ENCODE data around the gene TMBIM1. TPM values are rescaled to one million over a fixed set of nuclear protein-coding genes. Genes with fewer than 3 reads are reported as not detected.

Gene TMBIM1
- polyA plus RNA-seq, 1 of the 3 experiments (the other 2 are of a cell fraction): 7.8 TPM

- 97% methylated on average over 4 of the region's 4 CpGs for WGBS (ENCODE audit: low lambda C conversion rate)
- TF ChIP-seq NRF1 (IDR thresholded peaks at IDR 0.05; ENCODE audit: low read depth, low read length) (no peak), FOSL2 (IDR thresholded peaks at IDR 0.05; ENCODE audit: borderline replicate concordance, low read depth) (no peak), ZBTB33 (IDR thresholded peaks at IDR 0.05; ENCODE audit: borderline replicate concordance, low read depth) (no peak), IRF3 (IDR thresholded peaks at IDR 0.05; ENCODE audit: low read depth, low read length) (no peak), EZH2phosphoT487 (IDR thresholded peaks at IDR 0.05; ENCODE audit: borderline replicate concordance, low read depth) (no peak), RFX5 (IDR thresholded peaks at IDR 0.05; ENCODE audit: low read length) (no peak), RAD21 (IDR thresholded peaks at IDR 0.05; ENCODE audit: low read length) (no peak), TAF1 (IDR thresholded peaks at IDR 0.05; ENCODE audit: borderline replicate concordance, low read depth, low read length) (no peak)
- TF ChIP-seq, protein P1, sequence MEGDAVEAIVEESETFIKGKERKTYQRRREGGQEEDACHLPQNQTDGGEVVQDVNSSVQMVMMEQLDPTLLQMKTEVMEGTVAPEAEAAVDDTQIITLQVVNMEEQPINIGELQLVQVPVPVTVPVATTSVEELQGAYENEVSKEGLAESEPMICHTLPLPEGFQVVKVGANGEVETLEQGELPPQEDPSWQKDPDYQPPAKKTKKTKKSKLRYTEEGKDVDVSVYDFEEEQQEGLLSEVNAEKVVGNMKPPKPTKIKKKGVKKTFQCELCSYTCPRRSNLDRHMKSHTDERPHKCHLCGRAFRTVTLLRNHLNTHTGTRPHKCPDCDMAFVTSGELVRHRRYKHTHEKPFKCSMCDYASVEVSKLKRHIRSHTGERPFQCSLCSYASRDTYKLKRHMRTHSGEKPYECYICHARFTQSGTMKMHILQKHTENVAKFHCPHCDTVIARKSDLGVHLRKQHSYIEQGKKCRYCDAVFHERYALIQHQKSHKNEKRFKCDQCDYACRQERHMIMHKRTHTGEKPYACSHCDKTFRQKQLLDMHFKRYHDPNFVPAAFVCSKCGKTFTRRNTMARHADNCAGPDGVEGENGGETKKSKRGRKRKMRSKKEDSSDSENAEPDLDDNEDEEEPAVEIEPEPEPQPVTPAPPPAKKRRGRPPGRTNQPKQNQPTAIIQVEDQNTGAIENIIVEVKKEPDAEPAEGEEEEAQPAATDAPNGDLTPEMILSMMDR (IDR thresholded peaks at IDR 0.05): no peak
- peaks cover 77% of the 10 kb centered on the region for H3K79me2 ChIP-seq (ENCODE audit: insufficient read depth)
- DNase-seq: no peak
- H3K27ac ChIP-seq (ENCODE audit: low read depth in 2 of 2, low read length in 1 of 2): peak overlapping the region in 1 of 2 experiments; percentile 0; a peak in 1 of 4 replicates
- no peak overlapping the region for H3K4me2 ChIP-seq
- CTCF ChIA-PET: interaction anchor here (1.2 kb wide), 1 partner anchor 24 kb away, joined by 3 read pairs; no protein-coding TSS in a partner anchor
- H3K36me3 ChIP-seq (replicated peaks in 1 of 2; ENCODE audit: control insufficient read depth in 1 of 2, insufficient read depth in 2 of 2, low read length in 1 of 2): peaks cover 60 to 91% of the 10 kb centered on the region in 2 experiments
- POLR2A ChIA-PET: no interaction called here
- no peak overlapping the region for H3K9ac ChIP-seq
- H4K20me1 ChIP-seq (ENCODE audit: insufficient read depth): no peaks in the 10 kb centered on the region; the same call in 1 of the 2 replicates
- H3K4me1 ChIP-seq (ENCODE audit: control insufficient read depth in 1 of 2, insufficient read depth in 2 of 2, low read depth in 1 of 2, low read length in 1 of 2): peaks cover 0 to 19% of the 10 kb centered on the region in 2 experiments
- no peak overlapping the region for H3K4me3 ChIP-seq (ENCODE audit: low read depth in 2 of 2, low read length in 1 of 2)
- H3K9me2 ChIP-seq: no peaks in the 10 kb centered on the region
- H3F3A ChIP-seq (replicated peaks; ENCODE audit: insufficient read depth): peaks cover 29% of the 10 kb centered on the region
- no peak overlapping the region for H2AFZ ChIP-seq (ENCODE audit: low read depth)
- H3K9me3 ChIP-seq: no peaks in the 10 kb centered on the region
- no peaks in the 10 kb centered on the region for H3K27me3 ChIP-seq (ENCODE audit: insufficient read depth)
Measured at GRCh38 chr2:218233543-218233942, 58.8 kb downstream of the TMBIM1 start.

DNA sequence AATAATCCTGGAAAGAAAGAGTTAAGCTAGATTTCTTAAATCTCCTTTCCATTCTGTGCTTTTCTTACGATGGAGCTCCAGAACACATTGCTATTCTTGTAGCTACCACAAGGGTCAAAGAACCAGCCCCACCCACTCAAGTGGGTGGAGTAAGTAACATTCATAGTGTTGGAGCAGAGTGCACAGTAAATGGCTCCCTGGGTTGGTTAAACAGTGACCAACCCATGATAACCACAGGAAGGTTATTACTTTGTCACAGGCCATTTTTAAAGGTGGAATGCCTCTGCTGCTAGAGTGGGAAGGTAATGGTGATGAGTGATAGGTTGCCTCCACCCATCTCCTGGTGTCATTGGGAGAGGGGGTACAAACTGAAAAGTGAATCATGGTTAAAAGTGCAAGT, 61.4 kb downstream of the TMBIM1 start:
- Histone ChIP-seq H3K9me2 (no peaks in the 10 kb centered on the region), H3K4me2 (no peak overlapping the region), H4K20me1 (ENCODE audit: insufficient read depth) (peaks cover 2% of the 10 kb centered on the region; the same call in 1 of the 2 replicates), H3K79me2 (ENCODE audit: insufficient read depth) (peaks cover 83% of the 10 kb centered on the region), H3K4me3 (ENCODE audit: low read depth in 2 of 2, low read length in 1 of 2) (no peak overlapping the region), H3K9me3 (no peaks in the 10 kb centered on the region), H3K27ac (ENCODE audit: low read depth in 2 of 2, low read length in 1 of 2) (no peak overlapping the region; a peak in 1 of 4 replicates), H3K9ac (no peak overlapping the region), H3K4me1 (ENCODE audit: control insufficient read depth in 1 of 2, insufficient read depth in 2 of 2, low read depth in 1 of 2, low read length in 1 of 2) (peaks cover 0 to 25% of the 10 kb centered on the region in 2 experiments), H3F3A (replicated peaks; ENCODE audit: insufficient read depth) (peaks cover 48% of the 10 kb centered on the region), H3K27me3 (ENCODE audit: insufficient read depth) (no peaks in the 10 kb centered on the region), H2AFZ (ENCODE audit: low read depth) (no peak overlapping the region), H3K36me3 (replicated peaks in 1 of 2; ENCODE audit: control insufficient read depth in 1 of 2, insufficient read depth in 2 of 2, low read length in 1 of 2) (peaks cover 55 to 86% of the 10 kb centered on the region in 2 experiments)
- TF ChIP-seq POLR2AphosphoS5 (IDR thresholded peaks at IDR 0.05; ENCODE audit: low read depth, low read length): no peak
- TF ChIP-seq, protein P1 (IDR thresholded peaks at IDR 0.05): peak; percentile 32; the same call in 1 of the 2 replicates
- TF ChIP-seq REST (IDR thresholded peaks at IDR 0.05; ENCODE audit: low read depth, low read length): no peak
- 60% methylated on average over 1 of the region's 1 CpG for WGBS (ENCODE audit: low lambda C conversion rate)
- ChIA-PET POLR2A (no interaction called here), CTCF (interaction anchor here (1.4 to 2.3 kb wide), 2 partner anchors 10 to 24 kb away, joined by 8 to 14 read pairs; no protein-coding TSS in a partner anchor)
- DNase-seq: peak; percentile 19
